Measurements from ENCODE around the gene SUMO3.

The SUMO3 gene

DNA sequence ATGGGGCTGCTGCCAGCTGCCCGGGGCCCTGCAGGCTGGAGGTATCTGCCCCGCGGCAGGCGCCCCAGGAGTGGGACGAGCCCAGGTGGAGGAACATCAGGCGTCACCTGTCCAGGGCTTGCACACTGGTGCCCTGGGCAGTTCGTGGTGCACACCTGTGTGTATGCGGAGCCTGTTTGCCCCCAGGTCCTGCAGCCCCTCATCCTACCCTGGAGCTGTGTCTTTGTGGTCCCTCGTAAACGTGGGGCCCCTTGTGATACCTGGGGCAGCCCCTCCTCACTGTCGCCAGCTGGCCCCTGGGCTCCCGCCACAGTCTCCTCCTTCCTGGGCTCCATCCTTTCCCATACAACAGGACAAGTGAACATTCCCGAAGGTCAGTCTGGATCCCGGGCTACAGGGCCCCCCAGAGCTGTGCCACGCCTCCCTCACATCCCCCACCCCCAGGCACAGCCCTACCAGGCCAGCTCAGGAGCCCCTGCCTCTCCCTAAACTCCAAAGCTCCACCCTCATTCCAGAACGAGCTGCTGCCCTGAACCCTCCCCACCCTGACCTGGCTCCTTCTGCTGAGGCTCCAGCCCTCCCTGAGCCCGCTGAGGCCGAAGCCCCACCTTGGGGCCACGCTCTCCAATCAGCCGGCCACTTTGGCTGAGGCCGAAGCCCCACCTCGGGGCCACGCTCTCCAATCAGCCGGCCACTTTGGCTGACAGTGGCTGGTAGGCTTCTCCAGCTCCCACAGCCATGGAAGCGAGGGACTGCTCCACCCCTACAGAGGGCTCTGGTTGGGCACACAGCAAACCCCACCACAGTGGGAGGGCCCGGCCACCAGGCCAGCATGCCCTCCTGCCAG is 58.9 kb downstream of the SUMO3 start:
- no peak for DNase-seq

DNA sequence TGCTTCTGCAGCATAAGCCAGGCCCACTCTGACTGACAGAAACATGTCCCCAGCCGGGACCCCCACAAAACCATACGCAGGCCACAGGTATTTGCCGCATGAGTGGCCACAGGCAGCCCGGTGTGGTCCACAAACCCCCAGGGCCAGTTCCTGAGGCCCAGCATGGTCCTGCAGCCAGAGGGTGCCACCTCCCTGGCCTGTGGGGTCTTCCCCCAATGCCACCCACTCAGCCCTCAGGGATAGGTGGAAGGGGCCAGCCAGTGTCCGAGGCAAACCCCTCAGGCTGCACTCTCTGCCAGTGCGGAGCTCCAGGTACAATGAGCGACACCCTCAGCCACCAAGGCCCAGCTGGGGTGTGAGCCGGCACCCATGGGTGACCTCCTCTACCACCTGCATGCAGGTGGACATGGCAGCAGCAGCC is 59.7 kb downstream of the SUMO3 start:
- DNase-seq = no peak

DNA sequence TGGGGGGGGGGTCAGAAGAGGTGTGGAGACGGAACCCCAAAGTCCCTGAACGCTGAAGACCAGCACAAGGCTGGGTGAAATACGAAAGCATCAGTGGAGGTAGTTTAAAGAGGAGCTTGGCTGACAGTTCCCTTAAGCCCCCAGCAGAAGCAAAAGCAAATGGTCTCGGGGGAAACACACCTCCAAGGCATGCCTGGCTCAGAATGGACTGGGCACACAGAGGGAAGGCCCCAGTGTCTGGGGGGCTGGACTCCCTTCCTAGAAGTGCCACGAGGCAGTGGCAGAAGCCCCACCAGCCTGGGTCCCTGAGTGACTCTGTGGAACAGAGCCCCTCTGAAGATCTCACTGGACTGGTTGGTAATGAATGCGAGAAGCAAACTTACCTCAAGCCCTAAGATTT is 60.1 kb downstream of the SUMO3 start:
- DNase-seq = no peak

DNA sequence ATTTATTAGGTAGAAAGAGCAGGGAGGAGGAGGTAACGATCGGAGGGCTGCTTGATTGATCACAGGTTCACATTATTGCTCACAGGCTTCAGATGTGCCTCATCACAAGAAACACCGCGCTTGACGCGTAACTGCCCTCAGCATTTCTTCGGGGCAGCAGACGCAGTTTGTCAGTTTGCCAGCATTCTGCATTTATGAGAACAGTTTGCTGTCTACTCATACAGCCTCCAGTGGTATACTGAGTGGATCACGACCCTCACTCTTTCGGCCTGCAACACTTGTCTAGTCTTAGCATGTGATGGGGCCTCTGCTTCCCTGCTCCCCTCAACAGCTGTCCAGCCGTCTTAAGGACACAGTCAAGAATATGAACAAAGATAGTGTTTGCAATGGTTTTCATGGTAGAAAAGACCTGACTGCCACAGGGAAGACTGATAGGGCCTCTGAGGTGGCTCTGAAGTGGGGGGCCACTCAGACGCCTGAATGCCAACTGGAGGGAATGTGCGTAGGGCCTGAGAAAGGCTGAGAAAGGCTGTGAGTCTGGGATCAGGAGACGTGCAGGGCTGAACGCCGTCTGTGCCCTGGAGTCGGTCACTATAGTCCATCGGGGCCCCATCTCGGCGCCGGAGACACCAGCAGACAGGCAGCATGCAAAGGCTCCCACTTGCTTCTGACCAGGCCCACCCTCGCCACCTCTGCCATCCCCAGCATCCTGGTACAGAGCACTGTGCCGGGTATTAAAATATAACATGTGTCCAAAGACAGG is 61.3 kb downstream of the SUMO3 start:
- no peak for DNase-seq
